Glomerular endothelial cell (primary cell): Measurements from ENCODE around the gene PLXDC1. TPM values are rescaled to one million over a fixed set of nuclear protein-coding genes. Genes with fewer than 3 reads are reported as not detected.

ENCODE experiments used
- DNase-seq: peaks from one replicate; pipeline ENCODE4 v3.0.0-alpha.2; 2011; ENCODE audit warnings: low read depth, low spot score; ENCODE audit errors: extremely low read depth
- total RNA-seq: library from RNA; depleted of rRNA; stranded (reverse); fragments of >200 nt; gene quantifications from 2 replicates; pipeline ENCODE4 v1.2.3, GENCODE V29; 2015

The PLXDC1 gene
- total RNA-seq, 1 donor from 2014 or later = 0.06 TPM

DNA sequence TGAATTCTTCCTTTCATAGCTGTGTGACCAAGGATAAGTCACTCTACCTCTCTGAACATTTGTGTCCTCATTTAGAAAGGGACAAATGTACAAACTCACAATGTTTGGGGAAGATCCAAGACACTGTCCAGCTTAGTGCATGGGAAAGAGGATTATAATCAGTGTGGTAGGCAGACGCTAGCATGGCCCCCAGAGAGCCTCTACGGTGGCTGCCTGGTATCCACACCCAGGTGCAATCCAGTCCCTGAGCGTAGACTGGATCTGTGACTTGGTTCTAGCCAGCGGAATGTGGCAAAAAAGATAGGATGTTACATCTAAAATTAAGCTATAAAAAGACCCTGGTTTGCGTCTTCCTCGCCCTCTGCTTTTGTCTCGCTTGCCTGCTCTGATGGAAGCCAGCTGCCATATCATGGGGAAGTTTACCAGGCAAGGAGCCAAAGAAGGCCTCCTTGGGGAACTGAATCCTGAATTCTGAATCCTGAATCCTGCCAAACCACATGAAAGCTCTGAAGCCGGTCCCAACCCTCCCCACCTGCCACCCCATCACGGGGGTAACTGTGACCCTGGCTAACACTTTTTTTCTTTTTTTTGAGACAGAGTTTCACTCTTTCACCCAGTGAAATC, 51.7 kb downstream of the PLXDC1 start:
- DNase-seq = no peak

DNA sequence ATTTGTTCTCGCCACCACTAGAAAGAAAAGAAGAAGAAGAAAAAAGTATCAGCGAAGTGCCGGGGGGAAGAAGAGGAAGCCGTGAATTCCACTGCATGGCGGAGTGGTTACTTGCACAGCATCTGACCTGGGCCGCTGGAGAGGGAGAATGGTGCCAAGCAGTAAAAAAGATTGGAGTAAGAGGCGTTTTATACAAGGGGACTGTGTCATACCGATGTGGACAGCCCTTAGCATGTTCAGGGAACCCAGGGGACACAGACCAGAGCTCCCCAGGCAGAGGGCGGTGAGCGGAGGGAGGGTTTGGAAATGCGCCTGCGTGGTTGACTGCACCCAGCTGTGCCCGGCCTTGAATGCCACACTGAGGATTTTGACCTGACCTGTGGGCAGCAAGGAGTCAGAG, 52.8 kb downstream of the PLXDC1 start:
- DNase-seq = no peak

- no peak for DNase-seq
Measured at GRCh38 chr17:39097537-39097936, 53.9 kb downstream of the PLXDC1 start.

- DNase-seq = no peak
Measured at GRCh38 chr17:39097150-39097519, 54.3 kb downstream of the PLXDC1 start.

- DNase-seq = no peak
Measured at GRCh38 chr17:39096508-39097149, 54.8 kb downstream of the PLXDC1 start.

DNA sequence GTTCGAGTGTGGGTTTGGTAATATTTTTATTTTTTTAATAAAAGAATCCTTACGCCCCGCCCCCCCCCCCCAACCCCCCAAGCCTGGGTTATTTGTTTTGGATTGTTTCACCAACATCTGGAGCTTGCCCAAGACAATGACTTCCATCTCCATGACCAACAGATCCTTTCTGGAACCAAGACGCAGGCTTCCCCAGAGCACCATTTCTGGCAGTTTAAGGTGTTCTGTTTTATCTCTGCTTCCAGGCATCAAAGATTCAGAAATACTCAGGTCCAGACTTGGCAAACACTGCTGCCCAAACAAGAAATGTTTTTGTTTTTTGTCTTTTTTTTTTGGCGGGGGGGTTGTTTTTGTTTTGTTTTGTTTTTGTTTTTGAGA, 56.1 kb downstream of the PLXDC1 start:
- DNase-seq = no peak

GRCh38 chr17:39094607-39095308, 56.7 kb downstream of the PLXDC1 start:
- DNase-seq = no peak

- no peak for DNase-seq
Measured at GRCh38 chr17:39092692-39093230, 58.7 kb downstream of the PLXDC1 start.

GRCh38 chr17:39090908-39091665, 60.4 kb downstream of the PLXDC1 start:
- no peak for DNase-seq

GRCh38 chr17:39090400-39090799, 61.0 kb downstream of the PLXDC1 start:
- no peak for DNase-seq

DNA sequence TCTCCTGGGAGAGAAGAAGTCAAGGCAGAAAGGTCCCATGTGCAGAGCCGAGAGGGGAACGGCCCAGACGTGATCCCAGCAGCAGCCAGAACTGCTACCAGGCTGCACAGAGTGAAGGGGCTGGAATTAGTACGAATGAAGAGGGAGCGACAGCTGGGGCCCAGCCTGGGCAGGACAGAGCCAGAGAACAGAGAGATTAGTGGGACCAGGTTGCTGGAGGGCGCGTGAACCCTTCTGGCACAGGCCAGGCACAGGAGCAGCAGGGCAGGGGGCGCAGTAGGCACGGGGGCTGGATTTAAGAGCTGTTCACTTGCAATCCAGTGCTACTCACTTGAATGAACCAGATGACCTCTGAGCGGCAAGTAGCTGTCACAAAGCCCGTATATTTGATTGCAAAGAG, 66.9 kb downstream of the PLXDC1 start:
- DNase-seq = no peak

- no peak for DNase-seq
Measured at GRCh38 chr17:39083270-39083669, 68.2 kb downstream of the PLXDC1 start.

DNA sequence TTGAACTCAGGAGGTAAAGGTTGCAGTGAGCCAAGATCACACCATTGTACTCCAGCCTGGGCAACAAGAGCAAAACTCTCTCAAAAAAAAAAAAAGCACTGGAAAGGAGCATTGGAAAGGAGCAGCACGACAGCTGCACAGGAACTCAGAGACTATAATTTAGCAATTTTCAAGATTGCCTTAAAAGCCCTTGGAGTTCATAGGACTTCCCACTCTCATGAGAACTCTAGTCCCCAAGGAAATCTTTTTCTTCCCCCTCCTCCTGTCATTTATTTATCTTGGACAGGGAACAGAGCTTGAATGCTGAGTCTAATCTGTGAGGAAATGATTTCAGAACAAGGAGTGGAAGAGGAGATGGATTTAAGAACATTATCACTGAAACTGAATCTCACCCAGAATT, 69.0 kb downstream of the PLXDC1 start:
- DNase-seq = no peak

- no peak for DNase-seq
Measured at GRCh38 chr17:39081851-39082250, 69.6 kb downstream of the PLXDC1 start.

DNA sequence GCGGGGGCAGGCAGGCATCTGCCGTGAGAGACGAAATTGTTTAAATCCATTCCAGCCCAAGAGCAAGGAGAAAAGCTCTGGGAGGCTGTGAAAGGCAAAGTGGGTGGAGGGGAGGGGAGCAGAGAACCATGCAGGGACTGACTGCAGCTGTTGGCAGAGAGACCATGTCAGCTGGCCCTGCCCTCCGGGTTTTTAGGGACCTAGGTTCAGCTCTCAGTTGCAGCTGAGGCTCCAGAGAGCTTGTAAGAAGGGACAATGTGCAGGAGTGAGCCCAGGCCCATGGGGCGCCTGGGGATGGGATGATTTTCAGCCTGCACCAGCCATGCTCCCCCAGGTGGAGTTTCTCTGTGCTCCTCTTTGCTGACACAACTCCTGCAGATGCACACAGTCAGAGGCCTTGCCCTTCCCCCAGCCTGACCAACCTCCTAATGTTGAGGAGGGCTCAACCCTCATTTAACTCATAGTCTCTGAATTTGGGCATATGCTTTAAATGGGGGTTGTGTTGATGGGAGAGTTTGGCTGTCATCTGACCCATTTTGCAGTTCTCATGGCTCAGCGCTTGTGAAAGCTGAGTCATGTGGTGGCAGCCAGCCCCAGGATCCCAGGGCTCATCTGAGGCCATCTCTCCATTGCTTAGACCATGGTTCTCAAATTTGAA, 70.9 kb downstream of the PLXDC1 start:
- DNase-seq = no peak

DNA sequence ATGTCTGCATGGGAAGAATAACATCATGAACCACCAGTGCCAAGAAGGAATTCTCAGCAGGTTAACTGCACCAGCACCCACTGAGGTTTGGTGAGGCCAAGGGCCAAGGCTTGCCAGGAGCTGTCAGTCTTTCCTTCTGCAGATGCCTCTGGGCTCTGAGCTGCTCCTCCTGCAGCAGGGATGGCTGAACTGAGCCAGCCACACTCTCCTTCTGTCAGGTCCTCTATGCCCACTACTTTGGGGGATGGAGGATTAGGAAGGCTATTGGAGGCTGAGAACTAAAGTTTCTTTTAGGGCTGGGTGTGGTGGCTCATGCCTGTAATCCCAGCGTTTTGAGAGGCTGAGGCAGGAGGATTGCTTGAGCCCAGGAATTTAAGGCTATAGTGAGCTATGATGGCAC, 71.6 kb downstream of the PLXDC1 start:
- DNase-seq = no peak

DNA sequence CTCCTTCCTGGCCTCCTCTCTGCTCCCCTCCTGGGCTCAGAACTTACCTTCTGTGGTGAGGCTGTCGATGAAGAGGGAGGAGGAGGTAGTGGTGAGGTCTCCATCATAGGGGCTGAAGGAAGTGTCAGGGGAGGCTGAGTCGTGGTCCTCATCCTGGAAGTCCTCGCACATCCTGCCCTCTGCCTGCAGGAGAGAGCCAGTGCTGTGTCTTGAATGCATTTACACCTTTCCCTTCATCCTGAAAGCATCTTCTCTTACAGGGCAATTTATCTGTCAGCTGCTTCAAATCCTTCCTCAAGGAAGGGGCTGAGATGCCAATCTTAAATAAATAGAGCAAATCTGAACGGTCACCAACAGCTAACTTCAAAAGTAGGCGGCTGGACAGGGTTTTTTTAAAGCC, 73.6 kb downstream of the PLXDC1 start:
- no peak for DNase-seq

GRCh38 chr17:39077252-39077651, 74.2 kb downstream of the PLXDC1 start:
- no peak for DNase-seq

DNA sequence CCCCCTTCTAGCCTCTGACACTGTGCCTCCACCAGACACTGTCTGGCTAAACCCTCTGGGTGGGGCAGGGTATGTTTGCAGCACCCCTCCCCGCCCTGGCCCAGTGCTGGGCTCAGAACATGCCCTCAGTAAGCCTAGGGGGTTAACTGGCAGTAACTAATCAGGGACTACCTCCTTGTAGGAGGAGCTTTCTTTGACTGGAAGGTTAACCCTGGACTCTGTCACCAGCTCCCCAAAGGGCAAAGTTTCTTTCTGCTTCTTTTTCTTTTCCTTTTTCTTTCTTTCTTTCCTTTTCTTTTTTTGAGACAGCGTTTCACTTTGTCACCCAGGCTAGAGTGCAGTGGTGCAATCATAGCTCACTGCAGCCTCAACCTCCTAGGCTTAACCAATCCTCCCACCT, 76.8 kb downstream of the PLXDC1 start:
- DNase-seq = no peak

- no peak for DNase-seq
Measured at GRCh38 chr17:39073916-39074315, 77.5 kb downstream of the PLXDC1 start.

DNA sequence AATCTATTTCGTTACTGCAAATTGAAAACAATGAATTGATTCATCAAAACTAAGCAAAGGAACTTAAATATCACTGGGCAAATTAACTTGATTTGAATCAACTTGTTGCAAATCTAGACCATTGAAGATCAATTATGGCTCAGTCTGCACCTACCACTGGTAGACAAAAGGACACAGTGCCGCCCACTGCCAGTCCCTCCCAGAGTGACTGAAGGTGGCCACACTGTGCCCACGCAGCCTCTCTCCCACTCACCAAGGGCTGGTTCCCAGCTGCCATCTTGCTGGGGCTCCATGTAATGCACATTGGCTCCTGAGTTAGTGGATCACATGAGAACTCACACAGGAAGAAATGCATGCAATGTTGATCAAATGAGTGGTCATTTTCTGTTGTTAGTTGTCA, 78.1 kb downstream of the PLXDC1 start:
- no peak for DNase-seq
